AG09319 (cell line): ENCODE data around the gene CACNA1B.

Source experiments
- DNase-seq: peaks from one replicate; pipeline ENCODE4 v3.0.0-alpha.2; 2010; ENCODE audit warnings: low read depth; ENCODE audit errors: extremely low read depth
- CTCF ChIP-seq: IDR thresholded peaks from 2 replicates; pipeline ENCODE4 v1.5.1; 2011; ENCODE audit warnings: low read depth, mild to moderate bottlenecking, inconsistent platforms, low read length, moderate library complexity

Gene CACNA1B

GRCh38 chr9:137955586-137955985, 78.0 kb downstream of the CACNA1B start:
- DNase-seq = no peak
- no peak for TF ChIP-seq CTCF

- no peak for TF ChIP-seq CTCF
- no peak for DNase-seq
Observed at GRCh38 chr9:137956039-137956438, 78.5 kb downstream of the CACNA1B start.

- no peak for DNase-seq
Observed at GRCh38 chr9:137956688-137957385, 79.3 kb downstream of the CACNA1B start.

GRCh38 chr9:137959641-137960411, 82.2 kb downstream of the CACNA1B start:
- TF ChIP-seq CTCF = no peak
- DNase-seq = no peak

More at GRCh38 chr9:137956688-137957385, 79.3 kb downstream of the CACNA1B start:
- TF ChIP-seq CTCF = no peak

GRCh38 chr9:137960496-137960895, 82.9 kb downstream of the CACNA1B start:
- TF ChIP-seq CTCF = no peak
- no peak for DNase-seq

- DNase-seq = no peak
- no peak for TF ChIP-seq CTCF
Observed at GRCh38 chr9:137963525-137963924, 85.9 kb downstream of the CACNA1B start.

GRCh38 chr9:137965177-137965795, 87.7 kb downstream of the CACNA1B start:
- TF ChIP-seq CTCF = no peak
- no peak for DNase-seq
